Suppressor macrophage treated with lipopolysaccharide for 1 hour (primary cell): Measurements from ENCODE around the gene RNF14.

ENCODE experiments used
- DNase-seq, 3 donors: peaks; one replicate each; pipeline ENCODE4 v3.0.0-alpha.2; 2020 to 2022

RNF14 gene

DNA sequence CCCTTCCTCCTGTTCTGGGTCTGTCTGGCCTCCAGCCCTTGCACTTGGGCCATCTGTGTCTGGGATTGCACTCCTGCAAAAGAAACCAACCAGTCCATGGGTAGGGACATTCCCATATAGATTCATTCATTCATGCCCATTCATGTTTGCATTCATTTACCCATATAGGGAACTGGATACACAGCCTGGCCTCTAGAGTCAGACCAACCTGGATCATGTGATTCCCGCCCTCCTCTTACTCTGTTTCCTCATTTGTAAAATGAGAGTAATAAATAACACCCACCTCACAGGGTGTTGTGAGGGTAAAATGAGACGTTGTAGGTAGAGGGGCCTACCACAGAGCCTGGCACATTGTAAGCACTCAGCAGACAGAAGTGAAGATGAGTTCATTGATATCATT, 19.4 kb upstream of the RNF14 start:
- peak in 1 of 3 donors; percentile 34 for DNase-seq

DNA sequence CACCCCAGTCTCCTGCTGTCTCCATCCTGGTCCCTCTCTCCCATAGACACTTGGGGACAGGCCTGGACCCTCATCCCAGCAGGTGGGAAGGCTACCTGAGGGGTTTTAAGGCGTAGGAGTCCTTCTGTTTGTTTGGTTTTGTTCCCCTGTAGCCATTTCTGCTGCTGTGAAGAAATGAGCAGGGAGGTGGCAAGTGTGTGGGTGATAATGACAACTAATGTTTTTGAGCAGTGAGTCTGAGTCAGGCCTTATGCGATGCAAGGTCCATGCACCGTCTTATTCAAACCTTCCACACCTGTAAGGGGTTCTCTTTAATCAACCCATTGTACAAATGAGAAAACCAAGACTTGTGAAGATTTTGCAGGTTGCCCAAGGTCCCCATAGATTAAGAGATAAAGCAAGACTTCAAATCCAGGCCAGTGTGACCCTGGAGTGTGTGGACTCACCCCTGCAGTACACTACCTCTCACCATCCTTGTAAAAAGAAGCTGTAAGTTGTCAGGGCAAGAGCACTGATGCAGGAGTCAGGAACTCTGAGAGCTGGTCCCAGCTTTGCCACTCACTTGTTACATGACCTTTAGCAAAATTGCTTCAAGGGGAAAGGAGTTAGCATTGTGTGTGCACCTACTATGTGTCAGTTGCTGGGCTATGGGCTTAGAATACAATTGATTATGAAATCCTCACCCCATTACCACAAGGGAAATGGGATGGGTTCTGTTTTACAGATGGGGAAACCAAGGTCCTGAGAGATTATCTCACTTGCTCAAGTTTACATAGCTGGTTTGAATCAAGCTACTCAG, 18.5 kb upstream of the RNF14 start:
- DNase-seq, result peak; percentile 46 to 51 (median 51)

- DNase-seq, result no peak
Measured at GRCh38 chr5:141951332-141951781, 17.5 kb upstream of the RNF14 start.

DNA sequence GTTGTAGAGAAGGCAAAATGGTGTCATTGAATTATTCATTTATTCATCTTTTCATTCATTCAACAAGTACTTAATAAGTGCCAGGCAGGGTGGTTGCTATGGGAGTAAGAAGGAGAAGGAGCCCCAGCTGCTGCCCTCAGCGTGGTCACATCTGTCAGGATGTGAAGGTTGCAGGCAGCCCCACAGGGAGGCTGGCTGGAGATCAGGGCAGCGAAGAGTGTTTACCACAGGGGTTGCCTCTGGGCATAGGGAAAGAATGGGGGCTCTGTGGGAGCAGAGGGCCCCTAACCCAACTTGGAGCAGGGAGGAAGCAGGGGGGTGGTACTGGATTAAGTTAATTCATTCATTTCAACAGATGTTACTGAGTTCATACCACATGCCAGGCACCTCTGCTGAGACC, 16.9 kb upstream of the RNF14 start:
- DNase-seq, result no peak

DNA sequence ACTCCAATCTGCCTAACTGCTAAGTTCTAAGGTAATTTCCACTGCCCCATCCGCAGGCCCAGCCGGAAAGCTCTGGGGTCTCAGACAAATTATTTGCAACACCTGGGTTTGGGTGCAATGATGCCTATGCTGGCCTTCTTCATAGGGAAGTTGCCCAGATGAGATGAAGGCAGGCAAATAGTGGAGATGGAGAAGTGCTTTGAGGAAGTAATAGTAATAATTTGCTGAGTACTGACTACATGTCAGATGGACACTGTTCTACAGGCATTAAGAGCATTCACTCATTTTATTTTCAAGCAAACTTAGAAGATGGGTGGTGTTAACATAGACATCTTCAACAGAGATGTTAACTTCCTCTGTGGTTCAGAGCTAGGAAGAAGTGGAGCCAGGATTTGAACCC, 14.7 kb upstream of the RNF14 start:
- DNase-seq, result peak; percentile 44 to 69 (median 63)

DNA sequence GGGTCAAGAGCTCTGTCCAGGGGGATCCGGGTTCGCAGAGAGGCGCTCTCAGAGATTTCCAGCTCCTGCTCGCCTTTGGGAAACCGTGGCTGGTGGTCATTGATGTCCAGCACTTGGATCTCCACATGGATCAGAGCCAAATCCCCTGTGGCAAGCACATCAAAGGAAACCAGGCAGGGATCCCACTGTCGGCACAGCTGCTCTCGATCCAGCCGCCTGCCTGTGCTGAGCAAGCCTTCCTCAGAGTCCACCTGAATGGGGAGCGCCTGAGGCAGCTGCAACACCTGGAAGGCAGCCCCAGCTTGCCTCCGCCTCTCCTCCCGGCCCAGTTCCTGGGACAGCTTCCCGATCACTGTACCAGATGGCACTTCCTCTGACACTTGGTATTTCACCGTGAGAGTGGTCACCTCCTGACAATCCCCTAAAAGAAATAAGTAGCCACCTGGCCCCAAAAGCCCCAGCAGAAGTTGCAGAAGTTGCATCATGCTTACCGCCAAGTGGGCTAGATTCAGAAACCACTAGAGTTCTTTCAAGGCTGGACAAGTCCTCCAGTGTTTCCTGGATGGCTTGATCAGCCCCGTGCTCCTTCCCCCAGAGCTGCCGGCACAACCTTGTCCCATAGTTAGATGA, 11.4 kb upstream of the RNF14 start:
- DNase-seq, result no peak

DNA sequence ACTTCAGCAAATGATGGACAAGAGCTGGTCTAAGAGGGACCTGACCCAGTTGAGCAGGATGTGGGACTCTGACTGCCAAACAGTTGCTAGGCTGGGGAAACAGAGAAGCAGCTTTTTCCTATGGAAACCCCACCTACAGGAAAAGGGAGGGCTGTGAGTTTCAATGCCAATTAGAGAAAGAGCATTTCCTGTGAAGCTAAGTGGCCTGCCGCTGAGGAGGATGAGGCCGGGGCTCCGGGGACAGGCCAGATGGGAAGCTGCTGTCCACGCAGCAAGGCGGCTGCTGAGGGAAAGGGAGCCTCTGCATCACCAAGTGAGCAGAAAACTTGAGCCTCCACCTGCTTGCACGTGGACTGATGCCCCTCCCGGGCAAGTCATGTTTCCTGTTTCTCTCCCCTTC, 10.8 kb upstream of the RNF14 start, which contains the start of gene PCDH12:
PCDH12 (minus strand) TSS at position 90 of the 400 bp plus-strand sequence. CDS start 351 bp downstream, outside the sequence.
- DNase-seq, result peak; percentile 28 to 44 (median 44)

- DNase-seq, result peak; percentile 89 to 96 (median 91)
Measured at GRCh38 chr5:141958546-141959172, 10.2 kb upstream of the RNF14 start.

DNA sequence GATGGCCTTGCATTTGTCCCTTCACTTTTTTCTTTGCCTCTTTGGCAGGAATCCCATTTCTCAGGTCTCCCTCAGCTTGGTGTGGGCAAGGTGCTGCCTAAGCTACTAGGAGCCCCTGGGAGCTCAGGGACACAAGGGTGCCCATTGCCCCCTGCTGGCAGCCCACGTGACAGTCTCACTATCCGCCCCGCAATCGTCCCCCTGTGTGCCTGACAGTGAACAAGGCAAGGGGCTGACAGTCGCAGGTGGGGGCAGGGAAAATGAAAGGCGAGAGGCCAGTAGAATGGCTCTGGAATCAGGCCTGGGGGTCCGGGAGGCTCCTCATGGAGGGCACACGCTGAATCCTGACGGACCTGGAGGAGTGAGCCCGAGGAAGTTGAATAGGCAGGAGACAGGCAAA, 8.9 kb upstream of the RNF14 start:
- DNase-seq, result peak in 1 of 3 donors; percentile 52

GRCh38 chr5:141960449-141961323, 8.2 kb upstream of the RNF14 start:
- DNase-seq, result peak; percentile 95 to 97 (median 95)

DNA sequence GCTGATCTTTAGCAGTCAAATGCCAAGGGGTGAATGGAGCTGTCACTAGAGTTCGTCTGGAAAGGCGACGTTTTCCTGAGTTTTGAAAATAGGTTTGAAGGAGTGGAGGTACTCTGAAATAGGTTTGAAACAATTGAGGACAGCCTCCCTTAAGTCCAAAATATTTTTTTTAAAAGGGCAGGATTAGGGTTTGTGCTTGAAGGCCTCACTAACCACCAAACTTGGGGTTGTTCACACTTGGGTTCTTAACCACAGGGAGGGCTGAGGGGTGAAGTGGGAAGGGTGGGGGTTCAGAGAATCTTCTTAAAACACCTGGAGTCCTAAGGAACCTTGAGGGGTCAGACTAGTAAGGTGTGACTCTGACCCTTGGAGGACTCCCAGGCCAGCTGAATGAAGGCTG, 7.4 kb upstream of the RNF14 start:
- no peak for DNase-seq

- no peak for DNase-seq
Measured at GRCh38 chr5:141963701-141964100, 5.2 kb upstream of the RNF14 start.

GRCh38 chr5:141965071-141965470, 3.8 kb upstream of the RNF14 start:
- no peak for DNase-seq

DNA sequence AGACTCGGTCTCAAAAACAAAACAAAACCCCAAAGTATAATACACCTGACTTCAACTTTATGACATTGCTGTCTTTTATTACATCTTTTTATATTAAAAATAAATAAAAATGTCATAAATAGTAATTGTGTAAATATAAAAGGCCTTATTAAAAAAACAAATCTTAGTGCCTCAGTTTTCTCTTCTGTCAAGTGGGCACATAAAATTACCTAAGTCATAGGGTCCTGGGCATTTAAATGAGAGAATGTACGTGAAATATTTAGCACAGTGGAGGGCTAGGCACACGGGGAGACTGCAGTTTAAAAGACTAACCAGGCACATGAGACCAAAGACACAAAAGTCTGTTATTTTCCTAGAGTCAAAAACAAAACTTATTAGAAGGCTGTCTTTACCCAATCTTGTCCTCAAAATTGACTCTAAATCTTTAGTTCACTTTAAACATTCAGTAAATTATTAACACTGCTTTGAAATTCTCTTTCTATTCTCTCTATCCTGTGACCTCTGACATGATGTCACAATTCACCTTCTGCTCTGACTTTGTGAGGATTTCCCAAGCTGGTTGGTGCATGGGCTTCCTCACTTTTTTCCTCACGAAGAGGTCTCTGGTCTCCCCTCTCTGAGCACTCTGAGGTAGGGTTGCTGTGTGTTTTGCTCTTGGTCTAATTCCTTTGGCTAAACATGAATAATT, 2.5 kb upstream of the RNF14 start:
- no peak for DNase-seq

DNA sequence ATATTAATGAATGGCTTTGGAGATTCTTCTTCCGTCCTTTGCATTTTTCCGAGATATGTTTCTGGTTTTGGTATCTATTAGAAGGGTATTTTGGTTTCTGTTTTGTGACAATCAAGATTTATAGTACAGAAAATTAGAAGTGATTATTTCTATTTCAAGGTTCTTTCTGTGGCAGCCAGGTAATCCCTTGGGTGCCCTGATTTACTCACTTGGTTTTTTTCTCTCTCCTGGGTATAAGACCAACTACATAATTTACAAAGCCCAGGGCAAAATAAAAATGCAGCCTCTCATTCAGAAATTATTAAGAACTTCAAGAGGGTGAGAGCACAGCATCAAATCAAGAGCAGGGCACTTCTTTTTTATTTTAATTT, 2.0 kb upstream of the RNF14 start:
- DNase-seq, result no peak

GRCh38 chr5:141969783-141970771, 1.2 kb downstream of the RNF14 start:
- peak; percentile 66 to 68 (median 67) for DNase-seq

GRCh38 chr5:141973871-141974595, 5.1 kb downstream of the RNF14 start:
- no peak for DNase-seq

DNA sequence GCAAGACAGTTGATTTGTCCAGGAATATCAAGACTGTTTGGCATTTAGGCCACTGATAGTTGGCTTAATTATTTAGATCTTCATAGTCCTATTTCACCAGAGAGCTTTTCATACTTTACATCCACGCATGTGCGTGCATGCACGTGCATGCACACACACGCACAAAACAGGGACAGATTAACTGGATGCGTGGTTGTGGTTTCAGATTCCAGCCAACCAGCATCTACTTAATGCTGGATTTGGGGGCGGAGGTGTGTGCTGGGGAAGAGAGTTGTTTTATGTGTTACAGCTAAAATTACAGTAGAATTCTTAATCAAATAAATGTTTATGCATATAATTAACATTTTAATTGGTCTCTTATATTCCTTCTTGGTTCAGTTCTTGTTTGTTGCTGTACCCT, 7.3 kb downstream of the RNF14 start:
- DNase-seq, result no peak

DNA sequence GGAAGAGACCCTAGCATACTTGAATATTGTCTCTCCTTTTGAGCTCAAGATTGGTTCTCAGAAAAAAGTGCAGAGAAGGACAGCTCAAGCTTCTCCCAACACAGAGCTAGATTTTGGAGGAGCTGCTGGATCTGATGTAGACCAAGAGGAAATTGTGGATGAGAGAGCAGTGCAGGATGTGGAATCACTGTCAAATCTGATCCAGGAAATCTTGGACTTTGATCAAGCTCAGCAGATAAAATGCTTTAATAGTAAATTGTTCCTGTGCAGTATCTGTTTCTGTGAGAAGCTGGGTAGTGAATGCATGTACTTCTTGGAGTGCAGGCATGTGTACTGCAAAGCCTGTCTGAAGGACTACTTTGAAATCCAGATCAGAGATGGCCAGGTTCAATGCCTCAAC, 9.5 kb downstream of the RNF14 start:
- DNase-seq, result no peak

- DNase-seq, result no peak
Measured at GRCh38 chr5:141982626-141983025, 13.7 kb downstream of the RNF14 start.
